ENCODE measurements around the gene DCAF17. TPM values are rescaled to one million over a fixed set of nuclear protein-coding genes. Genes with fewer than 3 reads are reported as not detected.
A peak's percentile ranks its signal among the peaks of the same experiment; 100 is the strongest.

DCAF17 gene
- total RNA-seq, 2 donors from 2014 or later = 22.7 to 31.7 TPM

DNA sequence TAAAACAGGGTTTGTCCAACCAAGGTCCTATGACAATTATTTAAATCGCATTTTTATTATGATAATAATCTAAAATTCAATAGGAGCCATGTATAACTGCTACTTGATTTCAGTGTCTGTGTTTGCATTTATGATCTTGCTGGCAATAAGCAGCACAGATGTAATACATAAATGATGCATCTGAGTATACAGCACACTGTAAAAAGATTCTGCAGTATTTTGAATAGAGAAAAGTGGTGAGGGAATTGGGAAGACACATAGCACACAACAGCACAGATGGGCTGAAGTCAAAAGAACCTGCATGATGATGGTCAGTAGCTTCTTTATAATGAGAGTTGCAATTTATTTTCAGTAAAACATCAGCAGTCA, 26.4 kb upstream of the DCAF17 start:
- peaks cover 12% of the 10 kb centered on the region for H3K4me1 Mint-ChIP-seq
- peaks cover 1% of the 10 kb centered on the region for H3K9me3 Mint-ChIP-seq
- Histone ChIP-seq H3K9ac (ENCODE audit: extremely low read depth, low read length, poor library complexity, severe bottlenecking) (no peak overlapping the region), H3K27me3 (ENCODE audit: control insufficient read depth, insufficient read depth, low read length, poor library complexity, severe bottlenecking) (no peaks in the 10 kb centered on the region), H3K27ac (ENCODE audit: low read depth, low read length) (no peak overlapping the region), H3K4me3 (ENCODE audit: low read length) (no peak overlapping the region), H3K9me3 (ENCODE audit: control insufficient read depth, low read length) (peaks cover 2% of the 10 kb centered on the region), H3K4me1 (ENCODE audit: control insufficient read depth, insufficient read depth, low read length) (no peaks in the 10 kb centered on the region), H3K36me3 (ENCODE audit: control insufficient read depth, insufficient read depth, low read length) (no peaks in the 10 kb centered on the region)
- TF ChIP-seq, protein P1, sequence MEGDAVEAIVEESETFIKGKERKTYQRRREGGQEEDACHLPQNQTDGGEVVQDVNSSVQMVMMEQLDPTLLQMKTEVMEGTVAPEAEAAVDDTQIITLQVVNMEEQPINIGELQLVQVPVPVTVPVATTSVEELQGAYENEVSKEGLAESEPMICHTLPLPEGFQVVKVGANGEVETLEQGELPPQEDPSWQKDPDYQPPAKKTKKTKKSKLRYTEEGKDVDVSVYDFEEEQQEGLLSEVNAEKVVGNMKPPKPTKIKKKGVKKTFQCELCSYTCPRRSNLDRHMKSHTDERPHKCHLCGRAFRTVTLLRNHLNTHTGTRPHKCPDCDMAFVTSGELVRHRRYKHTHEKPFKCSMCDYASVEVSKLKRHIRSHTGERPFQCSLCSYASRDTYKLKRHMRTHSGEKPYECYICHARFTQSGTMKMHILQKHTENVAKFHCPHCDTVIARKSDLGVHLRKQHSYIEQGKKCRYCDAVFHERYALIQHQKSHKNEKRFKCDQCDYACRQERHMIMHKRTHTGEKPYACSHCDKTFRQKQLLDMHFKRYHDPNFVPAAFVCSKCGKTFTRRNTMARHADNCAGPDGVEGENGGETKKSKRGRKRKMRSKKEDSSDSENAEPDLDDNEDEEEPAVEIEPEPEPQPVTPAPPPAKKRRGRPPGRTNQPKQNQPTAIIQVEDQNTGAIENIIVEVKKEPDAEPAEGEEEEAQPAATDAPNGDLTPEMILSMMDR (conservative IDR thresholded peaks at IDR 0.05) = no peak
- no peaks in the 10 kb centered on the region for H3K27me3 Mint-ChIP-seq (ENCODE audit: insufficient read depth)
- no peak overlapping the region for H3K27ac Mint-ChIP-seq
- no peak for DNase-seq
- H3K4me3 Mint-ChIP-seq = no peak overlapping the region
- WGBS, 2 experiments (ENCODE audit: insufficient coverage in 1 of 2, insufficient read length in 1 of 2) = 100% methylated on average over 1 of the region's 1 CpG; no CpG with 5 or more reads in 1 of the 2 experiments
- H3K36me3 Mint-ChIP-seq (ENCODE audit: low read depth) = peaks cover 7% of the 10 kb centered on the region

DNA sequence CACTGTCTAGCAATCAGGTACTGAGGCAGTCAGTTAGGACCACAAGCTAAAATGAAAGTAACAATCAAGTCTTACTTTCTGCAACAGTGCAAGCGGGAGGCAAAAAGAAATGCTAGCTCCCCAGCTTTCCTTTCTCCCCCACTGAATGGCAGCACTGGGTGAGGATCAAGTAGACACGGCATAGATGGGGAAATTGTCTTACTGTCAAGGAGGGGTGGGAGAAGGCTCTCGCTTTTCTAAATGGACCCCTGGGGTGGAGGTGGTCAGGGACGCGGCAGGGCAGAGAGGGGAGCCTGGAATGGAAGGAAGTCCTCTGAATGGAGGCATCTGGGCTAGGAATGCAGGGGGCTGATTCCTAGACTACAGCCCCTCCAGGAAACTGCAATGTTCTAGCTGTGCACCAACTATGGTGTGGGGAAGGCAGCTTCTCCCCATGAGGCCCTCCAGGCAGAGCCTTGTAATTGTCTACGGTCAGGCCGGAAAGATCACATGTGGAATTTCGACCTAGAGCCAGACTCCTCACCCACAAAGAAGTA, 24.5 kb upstream of the DCAF17 start:
- TF ChIP-seq, protein P1 (conservative IDR thresholded peaks at IDR 0.05) = no peak
- DNase-seq = peak; percentile 70
- Mint-ChIP-seq H3K9me3 (no peaks in the 10 kb centered on the region), H3K4me3 (peak overlapping the region; percentile 31), H3K27me3 (ENCODE audit: insufficient read depth) (no peaks in the 10 kb centered on the region), H3K4me1 (peaks cover 12% of the 10 kb centered on the region), H3K36me3 (ENCODE audit: low read depth) (peaks cover 3% of the 10 kb centered on the region), H3K27ac (peak overlapping the region; percentile 79)
- Histone ChIP-seq H3K27me3 (ENCODE audit: control insufficient read depth, insufficient read depth, low read length, poor library complexity, severe bottlenecking) (no peaks in the 10 kb centered on the region), H3K36me3 (ENCODE audit: control insufficient read depth, insufficient read depth, low read length) (no peaks in the 10 kb centered on the region), H3K4me1 (ENCODE audit: control insufficient read depth, insufficient read depth, low read length) (no peaks in the 10 kb centered on the region), H3K9me3 (ENCODE audit: control insufficient read depth, low read length) (no peaks in the 10 kb centered on the region), H3K27ac (ENCODE audit: low read depth, low read length) (peak overlapping the region; percentile 12), H3K9ac (ENCODE audit: extremely low read depth, low read length, poor library complexity, severe bottlenecking) (no peak overlapping the region), H3K4me3 (ENCODE audit: low read length) (no peak overlapping the region)
- 48% methylated on average over 8 of the region's 8 CpGs; no CpG with 5 or more reads in 1 of the 2 experiments for WGBS, 2 experiments (ENCODE audit: insufficient coverage in 1 of 2, insufficient read length in 1 of 2)

DNA sequence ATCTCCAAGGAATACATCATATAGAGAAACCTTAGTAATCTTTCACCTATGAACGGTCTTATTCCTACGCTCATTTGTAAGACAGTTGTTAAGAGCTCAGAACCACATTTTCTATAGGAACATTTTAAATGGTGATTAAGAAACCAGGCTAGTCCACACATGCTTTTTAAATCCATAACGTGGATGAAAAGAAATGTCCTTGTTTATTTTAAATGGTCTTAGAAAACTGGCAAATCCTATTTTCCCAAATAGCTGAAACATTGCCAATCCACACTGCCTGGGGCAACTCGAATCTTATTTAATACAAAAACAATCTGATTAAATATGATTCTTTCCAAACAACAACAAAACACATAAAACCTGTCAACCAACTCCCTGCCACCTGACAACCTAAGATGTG, 23.9 kb upstream of the DCAF17 start:
- H3K36me3 Mint-ChIP-seq (ENCODE audit: low read depth) = peaks cover 3% of the 10 kb centered on the region
- Histone ChIP-seq H3K27me3 (ENCODE audit: control insufficient read depth, insufficient read depth, low read length, poor library complexity, severe bottlenecking) (no peaks in the 10 kb centered on the region), H3K36me3 (ENCODE audit: control insufficient read depth, insufficient read depth, low read length) (no peaks in the 10 kb centered on the region), H3K9ac (ENCODE audit: extremely low read depth, low read length, poor library complexity, severe bottlenecking) (no peak overlapping the region), H3K4me1 (ENCODE audit: control insufficient read depth, insufficient read depth, low read length) (no peaks in the 10 kb centered on the region), H3K9me3 (ENCODE audit: control insufficient read depth, low read length) (no peaks in the 10 kb centered on the region), H3K27ac (ENCODE audit: low read depth, low read length) (no peak overlapping the region), H3K4me3 (ENCODE audit: low read length) (no peak overlapping the region)
- peaks cover 12% of the 10 kb centered on the region for H3K4me1 Mint-ChIP-seq
- TF ChIP-seq, protein P1 (conservative IDR thresholded peaks at IDR 0.05) = no peak
- H3K9me3 Mint-ChIP-seq = no peaks in the 10 kb centered on the region
- no peak overlapping the region for H3K4me3 Mint-ChIP-seq
- no peak for DNase-seq
- H3K27ac Mint-ChIP-seq = no peak overlapping the region
- H3K27me3 Mint-ChIP-seq (ENCODE audit: insufficient read depth) = no peaks in the 10 kb centered on the region
- 93 to 100% methylated on average over 1 to 4 of the region's 4 CpGs for WGBS, 2 experiments (ENCODE audit: insufficient coverage in 1 of 2, insufficient read length in 1 of 2)

All from endodermal cell (in vitro differentiated cells).